Measurements from ENCODE around the gene ECD. TPM values are rescaled to one million over a fixed set of nuclear protein-coding genes. Genes with fewer than 3 reads are reported as not detected.

The ECD gene
- total RNA-seq, 2 experiments from 2014 or later: 50.5 to 57.7 TPM

DNA sequence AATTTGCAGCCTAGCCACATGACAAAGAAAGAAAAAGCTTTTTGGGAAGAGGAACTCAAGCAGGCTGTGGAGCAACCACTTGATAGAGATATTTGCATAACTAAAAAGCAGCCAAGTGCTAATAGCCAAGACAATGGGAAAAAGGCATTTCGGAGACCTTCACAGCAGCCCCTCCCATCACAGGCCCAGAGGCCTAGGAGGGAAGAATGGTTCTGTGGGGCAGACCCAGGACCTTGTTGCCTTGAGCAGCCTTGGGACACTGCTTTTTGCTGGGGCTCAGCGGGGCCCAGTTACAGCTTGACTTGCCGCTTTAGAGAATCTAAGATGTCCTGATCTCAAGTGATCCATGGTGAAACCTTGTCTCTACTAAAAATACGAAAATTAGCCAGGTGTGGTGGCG lies 38.6 kb upstream of the ECD start:
- H3K36me3 ChIP-seq (ENCODE audit: insufficient read depth, low read length): peaks cover 9% of the 10 kb centered on the region
- ChIA-PET CTCF (no interaction called here), POLR2A (no interaction called here)
- intact Hi-C loops (cut with DNase I, micrococcal nuclease): no loop called here
- Mint-ChIP-seq H3K27ac (no peak overlapping the region), H3K27me3 (no peaks in the 10 kb centered on the region), H3K36me3 (ENCODE audit: low read depth) (peaks cover 46% of the 10 kb centered on the region), H3K9me3 (no peaks in the 10 kb centered on the region), H3K4me3 (no peak overlapping the region), H3K4me1 (ENCODE audit: low read depth) (no peaks in the 10 kb centered on the region)
- ATAC-seq (ENCODE audit: poor library complexity) (no peak), DNase-seq (no peak)
- TF ChIP-seq, protein P1, sequence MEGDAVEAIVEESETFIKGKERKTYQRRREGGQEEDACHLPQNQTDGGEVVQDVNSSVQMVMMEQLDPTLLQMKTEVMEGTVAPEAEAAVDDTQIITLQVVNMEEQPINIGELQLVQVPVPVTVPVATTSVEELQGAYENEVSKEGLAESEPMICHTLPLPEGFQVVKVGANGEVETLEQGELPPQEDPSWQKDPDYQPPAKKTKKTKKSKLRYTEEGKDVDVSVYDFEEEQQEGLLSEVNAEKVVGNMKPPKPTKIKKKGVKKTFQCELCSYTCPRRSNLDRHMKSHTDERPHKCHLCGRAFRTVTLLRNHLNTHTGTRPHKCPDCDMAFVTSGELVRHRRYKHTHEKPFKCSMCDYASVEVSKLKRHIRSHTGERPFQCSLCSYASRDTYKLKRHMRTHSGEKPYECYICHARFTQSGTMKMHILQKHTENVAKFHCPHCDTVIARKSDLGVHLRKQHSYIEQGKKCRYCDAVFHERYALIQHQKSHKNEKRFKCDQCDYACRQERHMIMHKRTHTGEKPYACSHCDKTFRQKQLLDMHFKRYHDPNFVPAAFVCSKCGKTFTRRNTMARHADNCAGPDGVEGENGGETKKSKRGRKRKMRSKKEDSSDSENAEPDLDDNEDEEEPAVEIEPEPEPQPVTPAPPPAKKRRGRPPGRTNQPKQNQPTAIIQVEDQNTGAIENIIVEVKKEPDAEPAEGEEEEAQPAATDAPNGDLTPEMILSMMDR (IDR thresholded peaks at IDR 0.05): no peak
- no peaks in the 10 kb centered on the region for H3K27me3 ChIP-seq (ENCODE audit: control insufficient read depth in 1 of 2, insufficient read depth in 2 of 2, low read length in 2 of 2)
- no peak overlapping the region for H3K27ac ChIP-seq (ENCODE audit: low read depth in 1 of 2, low read length in 2 of 2)
- no peaks in the 10 kb centered on the region for H3K4me1 ChIP-seq (ENCODE audit: insufficient read depth, low read length)
- H3K9me3 ChIP-seq (ENCODE audit: control insufficient read depth in 1 of 2, insufficient read depth in 1 of 2, low read length in 2 of 2): peaks cover 0 to 4% of the 10 kb centered on the region in 2 experiments
- no peak overlapping the region for H3K4me3 ChIP-seq (ENCODE audit: low read length)

DNA sequence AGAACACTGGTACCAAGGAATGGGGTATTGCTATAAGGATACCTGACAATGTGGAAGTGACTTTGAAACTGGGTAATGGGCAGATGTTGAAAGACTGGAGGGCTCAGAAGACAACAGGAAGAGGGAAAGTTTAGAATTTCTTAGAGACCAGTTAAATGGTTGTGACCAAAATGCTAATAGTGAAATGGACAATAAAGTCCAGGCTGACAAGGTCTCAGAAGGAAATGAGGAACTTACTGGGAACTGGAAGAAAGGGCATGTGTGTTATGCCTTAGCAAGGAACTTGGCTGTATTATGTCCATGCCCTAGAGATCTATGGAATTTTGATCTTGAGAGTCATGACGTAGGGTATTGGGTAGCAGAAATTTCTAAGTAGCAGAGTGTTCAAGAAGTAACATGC lies 38.1 kb upstream of the ECD start:
- H3K4me1 Mint-ChIP-seq (ENCODE audit: low read depth): no peaks in the 10 kb centered on the region
- H3K27ac Mint-ChIP-seq: no peak overlapping the region
- no peak overlapping the region for H3K4me3 Mint-ChIP-seq
- no peaks in the 10 kb centered on the region for H3K27me3 ChIP-seq (ENCODE audit: control insufficient read depth in 1 of 2, insufficient read depth in 2 of 2, low read length in 2 of 2)
- intact Hi-C loops (cut with DNase I, micrococcal nuclease): no loop called here
- TF ChIP-seq, protein P1 (IDR thresholded peaks at IDR 0.05): no peak
- no peaks in the 10 kb centered on the region for H3K9me3 Mint-ChIP-seq
- CTCF ChIA-PET: no interaction called here
- no peaks in the 10 kb centered on the region for H3K4me1 ChIP-seq (ENCODE audit: insufficient read depth, low read length)
- DNase-seq: no peak
- H3K36me3 ChIP-seq (ENCODE audit: insufficient read depth, low read length): peaks cover 9% of the 10 kb centered on the region
- H3K36me3 Mint-ChIP-seq (ENCODE audit: low read depth): peaks cover 45% of the 10 kb centered on the region
- H3K9me3 ChIP-seq (ENCODE audit: control insufficient read depth in 1 of 2, insufficient read depth in 1 of 2, low read length in 2 of 2): peaks cover 0 to 4% of the 10 kb centered on the region in 2 experiments
- no peak overlapping the region for H3K27ac ChIP-seq (ENCODE audit: low read depth in 1 of 2, low read length in 2 of 2)
- POLR2A ChIA-PET: no interaction called here
- H3K27me3 Mint-ChIP-seq: no peaks in the 10 kb centered on the region
- no peak for ATAC-seq (ENCODE audit: poor library complexity)
- no peak overlapping the region for H3K4me3 ChIP-seq (ENCODE audit: low read length)

DNA sequence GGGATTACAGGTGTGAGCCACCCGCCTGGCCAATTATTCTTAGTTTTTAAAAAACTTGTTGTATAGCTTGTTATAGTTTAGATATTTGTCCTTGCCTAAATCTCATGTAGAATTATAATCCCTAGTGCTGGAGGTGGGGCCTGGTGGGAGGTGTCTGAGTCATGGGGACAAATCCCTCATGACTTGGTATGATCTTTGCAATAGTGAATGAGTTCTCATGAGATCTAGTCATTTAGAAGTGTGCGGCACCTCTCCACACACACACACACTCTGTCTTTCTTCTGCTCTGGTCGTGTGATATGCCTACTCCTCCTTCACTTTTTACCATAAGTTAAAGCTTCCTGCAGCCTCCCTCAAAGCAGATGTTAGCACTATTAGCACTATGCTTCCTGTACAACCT lies 37.3 kb upstream of the ECD start:
- Histone ChIP-seq H3K9me3 (ENCODE audit: control insufficient read depth in 1 of 2, insufficient read depth in 1 of 2, low read length in 2 of 2) (peaks cover 0 to 4% of the 10 kb centered on the region in 2 experiments), H3K4me1 (ENCODE audit: insufficient read depth, low read length) (no peaks in the 10 kb centered on the region), H3K36me3 (ENCODE audit: insufficient read depth, low read length) (peaks cover 9% of the 10 kb centered on the region), H3K27ac (ENCODE audit: low read depth in 1 of 2, low read length in 2 of 2) (no peak overlapping the region), H3K27me3 (ENCODE audit: control insufficient read depth in 1 of 2, insufficient read depth in 2 of 2, low read length in 2 of 2) (no peaks in the 10 kb centered on the region), H3K4me3 (ENCODE audit: low read length) (no peak overlapping the region)
- ChIA-PET POLR2A (no interaction called here), CTCF (no interaction called here)
- DNase-seq (no peak), ATAC-seq (ENCODE audit: poor library complexity) (no peak)
- H3K4me3 Mint-ChIP-seq: no peak overlapping the region
- TF ChIP-seq, protein P1 (IDR thresholded peaks at IDR 0.05): no peak
- intact Hi-C loops (cut with DNase I, micrococcal nuclease): no loop called here
- no peak overlapping the region for H3K27ac Mint-ChIP-seq
- no peaks in the 10 kb centered on the region for H3K4me1 Mint-ChIP-seq (ENCODE audit: low read depth)
- H3K36me3 Mint-ChIP-seq (ENCODE audit: low read depth): peaks cover 43% of the 10 kb centered on the region
- no peaks in the 10 kb centered on the region for H3K9me3 Mint-ChIP-seq
- H3K27me3 Mint-ChIP-seq: no peaks in the 10 kb centered on the region
